Fibroblast of skin of right biceps (primary cell): Measurements from ENCODE around the gene PEX6.
"Not testable (repeated sequence)": the region's sequence is repeated elsewhere in the genome, so short reads cannot be mapped to it uniquely, and the experiment has no call there.

Experiments used
- DNase-seq: peaks from one replicate; pipeline ENCODE4 v3.0.0-alpha.2; 2013

PEX6 gene

GRCh38 chr6:42963179-42963854 lies 15.7 kb downstream of the PEX6 start:
- no peak for DNase-seq

DNA sequence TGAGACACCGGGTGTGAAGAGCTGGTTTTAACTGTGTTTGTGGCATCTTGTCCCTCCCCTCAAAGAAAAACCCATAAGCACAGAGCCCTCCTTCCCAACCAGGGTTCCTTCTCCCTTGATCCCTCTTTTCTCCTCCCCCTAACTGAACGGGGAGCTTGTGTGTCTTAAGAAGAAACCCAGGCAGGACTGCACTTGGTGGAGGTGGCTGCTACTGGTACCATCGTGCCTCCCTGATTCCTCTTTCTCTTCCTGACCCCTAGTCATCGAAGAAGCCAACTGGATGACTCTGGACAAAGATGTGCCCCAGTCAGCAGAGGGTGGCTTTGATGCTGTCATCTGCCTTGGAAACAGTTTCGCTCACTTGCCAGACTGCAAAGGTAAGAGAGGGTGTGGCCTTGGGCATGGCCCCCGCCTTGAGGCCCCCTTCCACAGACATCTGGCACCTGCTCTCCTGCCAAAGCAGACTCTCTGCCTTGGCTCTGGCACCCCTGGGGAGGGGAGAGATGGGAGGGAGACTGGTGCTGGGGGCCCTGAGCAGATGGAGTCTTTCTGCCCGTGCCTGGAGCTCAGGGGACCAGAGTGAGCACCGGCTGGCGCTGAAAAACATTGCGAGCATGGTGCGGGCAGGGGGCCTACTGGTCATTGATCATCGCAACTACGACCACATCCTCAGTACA lies 16.3 kb downstream of the PEX6 start:
- no peak for DNase-seq

- DNase-seq, result no peak
Observed at GRCh38 chr6:42962096-42962495, 16.9 kb downstream of the PEX6 start.

- DNase-seq, result no peak
Observed at GRCh38 chr6:42961020-42961470, 17.9 kb downstream of the PEX6 start.

DNA sequence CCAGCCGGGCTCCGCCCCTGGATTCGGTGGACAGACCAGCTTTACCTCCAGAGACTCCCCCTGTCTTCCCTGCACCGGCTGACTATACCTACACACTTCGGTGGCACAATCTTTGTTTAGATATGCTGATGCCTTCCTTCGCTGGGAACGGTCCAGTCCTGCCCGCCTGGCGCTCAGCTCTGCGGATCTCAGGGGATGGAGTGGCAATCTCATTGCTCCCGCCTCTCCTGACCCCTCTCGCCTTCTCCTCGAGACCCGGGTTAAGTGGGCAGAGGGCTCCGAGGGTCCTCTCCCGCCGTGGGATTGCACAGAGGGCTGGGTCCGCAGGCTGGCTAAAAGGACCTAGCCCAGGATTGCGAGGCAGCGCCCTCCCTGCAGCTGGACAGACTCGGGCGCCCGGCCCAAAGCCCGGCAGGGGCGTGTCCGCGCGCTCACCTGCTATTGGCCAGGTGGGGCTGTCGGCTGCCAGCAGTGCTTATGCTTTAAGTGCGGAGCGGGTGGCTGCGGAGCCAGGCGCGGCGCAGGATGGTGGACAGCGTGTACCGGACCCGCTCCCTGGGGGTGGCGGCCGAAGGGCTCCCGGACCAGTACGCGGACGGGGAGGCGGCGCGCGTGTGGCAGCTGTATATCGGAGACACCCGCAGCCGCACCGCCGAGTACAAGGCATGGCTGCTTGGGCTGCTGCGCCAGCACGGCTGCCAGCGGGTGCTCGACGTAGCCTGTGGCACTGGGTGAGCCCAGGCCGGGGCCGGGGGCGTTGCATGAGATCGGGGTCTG lies 18.6 kb downstream of the PEX6 start, which contains the start of gene GNMT:
Gene GNMT, plus strand, starts transcription at position 512 of the 777 bp plus-strand sequence. Its CDS starts 14 bp downstream, at position 526.
- DNase-seq, result no peak

DNA sequence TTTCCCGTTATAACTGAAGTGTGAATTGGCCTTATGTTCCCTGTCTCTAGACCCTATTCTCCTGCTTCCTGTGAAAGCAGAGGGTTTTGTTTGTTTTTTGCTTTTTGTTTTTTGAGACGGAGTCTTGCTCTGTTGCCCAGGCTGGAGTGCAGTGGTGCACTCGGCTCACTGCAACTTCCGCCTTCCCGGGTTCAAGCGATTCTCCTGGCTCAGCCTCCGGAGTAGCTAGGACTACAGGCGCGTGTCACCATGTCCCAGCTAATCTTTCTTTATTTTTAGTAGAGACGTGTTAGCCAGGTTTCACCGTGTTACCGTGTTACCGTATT lies 19.1 kb downstream of the PEX6 start:
- no peak for DNase-seq

DNA sequence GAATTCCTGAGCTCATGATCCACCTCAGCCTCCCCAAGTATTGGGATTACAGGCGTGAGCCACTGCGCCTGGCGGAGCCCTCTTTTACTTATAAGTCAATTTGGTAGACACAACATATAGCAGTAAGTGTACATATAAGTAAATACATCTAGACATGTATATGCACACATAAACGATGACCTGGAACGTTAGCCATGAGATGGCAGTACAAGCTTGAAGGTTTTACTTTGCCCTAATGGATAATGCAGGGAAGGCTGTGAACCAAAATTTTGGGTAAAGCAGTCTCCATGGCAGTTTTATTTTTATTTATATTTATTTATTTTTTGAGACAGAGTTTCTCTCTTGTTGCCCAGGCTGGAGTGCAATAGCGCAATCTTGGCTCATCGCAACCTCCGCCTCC lies 20.9 kb downstream of the PEX6 start:
- no peak for DNase-seq

DNA sequence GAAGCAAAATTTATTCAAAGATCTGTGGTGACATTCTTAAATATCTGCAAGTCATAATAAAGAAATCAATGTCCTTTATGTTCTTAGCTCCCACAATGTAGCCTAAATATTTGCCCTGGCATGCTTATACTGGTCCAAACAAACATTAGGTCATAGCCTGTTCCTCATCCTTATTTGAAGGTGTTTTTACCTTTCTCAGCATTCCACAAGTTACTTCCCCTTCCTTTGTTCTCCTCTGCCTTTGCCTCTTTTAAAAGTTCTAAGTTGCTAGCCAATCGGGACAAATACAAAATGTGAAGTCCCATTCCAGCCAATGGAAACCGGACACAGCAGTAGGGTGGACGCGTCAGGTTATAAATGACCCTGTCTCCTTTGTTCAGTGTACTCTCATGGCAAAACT lies 24.6 kb downstream of the PEX6 start:
- not testable (repeated sequence) for DNase-seq

- DNase-seq, result no peak
Observed at GRCh38 chr6:42952389-42952788, 26.6 kb downstream of the PEX6 start.

GRCh38 chr6:42947950-42948349 lies 31.0 kb downstream of the PEX6 start:
- DNase-seq, result no peak

GRCh38 chr6:42942444-42942843 lies 36.5 kb downstream of the PEX6 start:
- DNase-seq, result no peak

GRCh38 chr6:42941356-42941755 lies 37.6 kb downstream of the PEX6 start:
- not testable (repeated sequence) for DNase-seq

GRCh38 chr6:42940493-42941045 lies 38.4 kb downstream of the PEX6 start:
- no peak for DNase-seq

- DNase-seq, result no peak
Observed at GRCh38 chr6:42939810-42940167, 39.2 kb downstream of the PEX6 start.

DNA sequence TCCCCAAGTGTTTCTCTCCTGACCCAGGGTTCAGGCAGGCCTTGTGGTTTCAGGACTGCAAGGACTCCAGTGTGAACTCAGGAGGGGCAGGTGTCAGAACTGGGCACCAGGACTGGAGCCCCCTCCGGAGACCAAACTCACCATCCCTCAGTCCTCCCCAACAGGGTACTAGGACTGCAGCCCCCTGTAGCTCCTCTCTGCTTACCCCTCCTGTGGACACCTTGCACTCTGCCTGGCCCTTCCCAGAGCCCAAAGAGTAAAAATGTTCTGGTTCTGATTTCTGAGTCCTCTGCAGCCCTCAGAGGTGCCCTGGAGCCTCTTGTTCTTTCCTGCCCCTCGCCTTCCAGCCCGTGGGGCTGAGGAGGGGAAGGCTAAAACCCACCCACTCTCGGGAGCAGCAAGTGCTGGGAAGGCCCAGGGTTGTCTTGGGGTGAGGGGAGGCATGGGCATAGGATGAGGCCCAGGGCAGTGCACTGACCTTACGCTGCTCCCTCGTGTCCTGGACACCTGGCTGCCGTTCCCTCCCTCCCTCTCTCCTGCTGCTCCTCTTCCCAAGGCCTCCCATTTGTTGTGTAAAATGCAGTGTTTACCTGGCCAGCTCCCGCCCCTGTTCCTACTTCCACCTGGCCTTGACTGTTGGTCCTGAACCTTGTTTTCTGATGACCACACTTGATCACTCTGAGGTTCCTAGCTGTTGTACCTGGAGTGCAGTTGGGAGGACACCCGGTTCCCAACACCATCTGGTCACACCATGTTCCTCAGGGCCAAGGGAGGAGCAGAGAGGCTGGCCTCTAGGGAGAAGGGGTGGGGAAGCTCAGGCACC lies 39.8 kb downstream of the PEX6 start:
- DNase-seq, result no peak

- no peak for DNase-seq
Observed at GRCh38 chr6:42938428-42938796, 40.6 kb downstream of the PEX6 start.

DNA sequence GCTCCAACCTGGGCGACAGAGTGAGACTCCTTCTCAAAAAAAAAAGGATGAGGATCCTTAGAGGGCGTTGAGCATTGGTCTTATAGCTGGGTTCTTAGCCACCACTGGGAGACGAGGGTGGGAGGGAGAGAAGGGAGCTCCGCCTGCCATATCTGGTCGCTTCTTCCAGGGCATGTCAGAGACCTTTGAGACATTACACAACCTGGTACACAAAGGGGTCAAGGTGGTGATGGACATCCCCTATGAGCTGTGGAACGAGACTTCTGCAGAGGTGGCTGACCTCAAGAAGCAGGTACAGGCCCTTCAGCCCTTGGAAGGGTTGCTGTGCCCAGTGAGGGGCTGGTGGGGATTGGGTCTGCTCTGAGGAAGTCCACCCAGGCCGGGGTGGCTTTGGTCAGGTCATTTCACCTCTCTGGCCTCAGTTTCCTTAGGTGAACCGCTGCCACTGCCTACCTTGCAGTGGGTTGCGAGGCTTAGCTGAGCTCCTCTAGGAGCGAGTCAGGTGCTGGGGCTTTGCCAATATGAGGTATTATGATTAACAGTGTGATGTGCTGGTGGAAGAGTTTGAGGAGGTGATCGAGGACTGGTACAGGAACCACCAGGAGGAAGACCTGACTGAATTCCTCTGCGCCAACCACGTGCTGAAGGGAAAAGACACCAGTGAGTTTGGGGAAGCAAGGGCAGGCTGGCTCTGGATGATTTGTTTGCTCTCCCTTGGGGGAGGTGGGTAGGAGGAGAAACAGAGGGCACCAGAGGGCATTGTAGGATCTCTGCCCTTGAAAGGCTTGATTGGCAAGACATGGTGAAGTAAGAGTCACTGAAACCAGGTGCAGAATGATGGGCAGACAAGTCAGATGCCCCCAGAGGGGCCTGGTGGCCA lies 41.2 kb downstream of the PEX6 start:
- no peak for DNase-seq

DNA sequence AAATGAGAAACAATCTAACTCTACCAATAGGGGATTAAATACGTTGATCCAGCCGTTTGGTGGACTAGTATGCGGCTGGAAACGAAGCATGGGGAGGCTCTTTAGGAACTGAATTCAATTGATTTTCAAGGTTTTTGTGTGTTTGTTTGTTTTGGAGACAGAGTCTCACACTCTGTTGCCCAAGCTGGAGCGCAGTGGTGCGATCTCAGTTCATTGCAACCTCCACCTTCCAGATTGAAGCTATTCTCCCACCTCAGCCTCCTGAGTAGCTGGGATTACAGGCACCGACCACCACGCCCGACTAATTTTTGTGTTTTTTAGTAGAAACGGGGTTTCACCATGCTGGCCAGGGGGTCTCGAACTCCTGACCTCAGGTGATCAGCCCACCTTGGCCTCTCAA lies 42.6 kb downstream of the PEX6 start:
- no peak for DNase-seq

DNA sequence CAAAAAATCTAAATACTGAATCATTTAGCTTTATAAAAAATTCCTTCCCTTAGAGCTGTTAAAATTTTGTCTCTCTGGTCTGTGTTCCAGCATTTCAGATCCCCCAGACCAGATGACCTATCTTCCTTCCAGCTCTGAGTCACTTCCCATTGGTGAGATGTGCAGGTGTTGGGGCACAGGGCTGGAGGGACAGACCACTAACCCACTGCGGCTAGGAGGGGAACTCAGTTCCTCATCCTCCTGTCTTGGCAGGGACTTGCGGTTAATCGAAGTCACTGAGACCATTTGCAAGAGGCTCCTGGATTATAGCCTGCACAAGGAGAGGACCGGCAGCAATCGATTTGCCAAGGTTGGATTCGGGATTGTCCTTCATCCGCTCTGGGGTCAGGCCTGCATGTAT lies 43.7 kb downstream of the PEX6 start:
- no peak for DNase-seq

DNA sequence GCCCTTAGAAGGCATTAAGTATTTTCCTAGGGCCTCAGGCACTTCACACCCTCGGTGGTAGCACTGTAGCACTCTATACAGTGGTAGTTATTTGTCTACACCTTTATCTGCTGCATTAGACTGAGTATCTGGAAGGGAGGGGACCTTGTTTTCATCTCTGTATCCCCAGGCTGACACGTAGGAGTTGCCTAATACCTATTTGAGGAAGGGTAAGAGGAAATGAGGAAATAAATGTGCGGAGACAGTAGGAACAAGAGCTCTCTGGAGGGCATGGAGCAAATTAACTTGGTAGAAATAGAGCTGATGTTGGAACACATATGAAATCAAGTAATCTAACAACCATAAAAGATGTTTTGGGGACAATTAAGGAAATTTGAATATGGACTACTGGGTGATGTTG lies 45.8 kb downstream of the PEX6 start:
- DNase-seq, result no peak

GRCh38 chr6:42932412-42932811 lies 46.6 kb downstream of the PEX6 start:
- DNase-seq, result no peak

GRCh38 chr6:42929821-42930360 lies 49.1 kb downstream of the PEX6 start:
- peak; percentile 78 for DNase-seq
